Panc1 (cell line): ENCODE results near the gene XRCC4. TPM values are rescaled to one million over a fixed set of nuclear protein-coding genes. Genes with fewer than 3 reads are reported as not detected.

Experiments
- ATAC-seq: fragments of 200-7000 bp; cut with Tn5 transposase; 2 replicates; pipeline ENCODE4 v1.9.1; 2020; ENCODE audit warnings: mild to moderate bottlenecking, moderate library complexity
- BruUV-seq: library from RNA; stranded (reverse); fragments of 400-500 nt; replicated peaks from 2 replicates; lab custom pipeline; 2021; lab: Mats Ljungman, UMichigan
- CTCF ChIA-PET: fragments of 300-600 bp; sonication (Branson Sonifier 250); formaldehyde crosslinking; loops from one replicate; lab custom pipeline; 2022; ENCODE audit warnings: antibody characterized with exemption; lab: Charles Lee
- POLR2A ChIA-PET: fragments of 300-600 bp; sonication (Branson Sonifier 250); formaldehyde crosslinking; loops from one replicate; lab custom pipeline; 2022; ENCODE audit warnings: antibody characterized with exemption; lab: Charles Lee
- DNase-seq: peaks from one replicate; pipeline ENCODE4 v3.0.0-alpha.2; 2010; ENCODE audit warnings: low read depth, low spot score
- H3K27ac ChIP-seq: 2 replicates; pipeline ENCODE4 v1.5.1; 2011; ENCODE audit warnings: mild to moderate bottlenecking, low read length, inconsistent platforms
- H3K27me3 ChIP-seq: fragments of 200-500 bp; sonication (Bioruptor generic); 2 replicates; pipeline ENCODE4 v1.6.0; 2014; ENCODE audit warnings: low read length, inconsistent platforms; ENCODE audit not compliant: control insufficient read depth, insufficient read depth
- H3K36me3 ChIP-seq: fragments of 200-500 bp; sonication (Bioruptor generic); 2 replicates; pipeline ENCODE4 v1.5.1; 2014; ENCODE audit warnings: inconsistent platforms, mild to moderate bottlenecking, low read length, moderate library complexity; ENCODE audit not compliant: control insufficient read depth, insufficient read depth
- H3K4me1 ChIP-seq: 2 replicates; pipeline ENCODE4 v1.5.1; 2011; ENCODE audit warnings: inconsistent platforms, mild to moderate bottlenecking, low read length, moderate library complexity; ENCODE audit not compliant: control insufficient read depth, insufficient read depth
- H3K4me3 ChIP-seq, 2 experiments: 2 replicates each; pipeline ENCODE4 v1.5.1; 2011 to 2012; ENCODE audit warnings: low read depth in 2 of 2, low read length in 2 of 2, mild to moderate bottlenecking in 2 of 2, inconsistent platforms in 1 of 2, moderate library complexity in 1 of 2
- H3K9me3 ChIP-seq: fragments of 200-500 bp; sonication (Bioruptor generic); 2 replicates; pipeline ENCODE4 v1.5.1; 2014; ENCODE audit warnings: low read depth, mild to moderate bottlenecking, inconsistent platforms, low read length, moderate library complexity; ENCODE audit not compliant: control insufficient read depth, insufficient read depth
- CTCF ChIP-seq: fragments of 450-650 bp; IDR thresholded peaks from 2 replicates; pipeline ENCODE4 v1.5.1; 2017; ENCODE audit warnings: mild to moderate bottlenecking
- POLR2AphosphoS5 ChIP-seq: IDR thresholded peaks from 2 replicates; pipeline ENCODE4 v1.6.1; 2012; ENCODE audit warnings: mild to moderate bottlenecking, low read depth, low read length, moderate library complexity
- SIN3A ChIP-seq: IDR thresholded peaks from 2 replicates; pipeline ENCODE4 v1.6.1; 2012; ENCODE audit warnings: low read depth, mild to moderate bottlenecking, low read length, moderate library complexity, borderline replicate concordance; ENCODE audit not compliant: insufficient read depth
- TCF7L2 ChIP-seq: IDR thresholded peaks from 2 replicates; pipeline ENCODE4 v1.6.1; 2011; ENCODE audit warnings: mild to moderate bottlenecking, low read depth, low read length, inconsistent platforms
- in situ Hi-C: cut with HindIII; loops from 2 replicates; pipeline ENCODE4 v1.10.0; 2016; ENCODE audit warnings: low sequenced_read_pairs, low pct_unique_long_range_greater_than_20kb
- intact Hi-C: fragments of 100-400 bp; cut with micrococcal nuclease; formaldehyde crosslinking; loops from one replicate; pipeline ENCODE4 v1.10.0; 2022; ENCODE audit not compliant: unreplicated experiment
- total RNA-seq: library from RNA; stranded (reverse); gene quantifications from one replicate; pipeline ENCODE4 v1.2.1, GENCODE V29; 2021; ENCODE audit not compliant: unreplicated experiment
- TF ChIP-seq, protein P1 (sequence below), 2 experiments: IDR thresholded peaks; 2 replicates each; pipeline ENCODE4 v1.6.1; 2011 to 2012; ENCODE audit warnings: low read depth in 2 of 2, control low read depth in 1 of 2, low read length in 1 of 2, mild to moderate bottlenecking in 1 of 2, moderate library complexity in 1 of 2; ENCODE audit not compliant: insufficient read depth in 1 of 2

Gene XRCC4
- total RNA-seq, 1 experiment from 2014 or later, result 12.5 TPM

DNA sequence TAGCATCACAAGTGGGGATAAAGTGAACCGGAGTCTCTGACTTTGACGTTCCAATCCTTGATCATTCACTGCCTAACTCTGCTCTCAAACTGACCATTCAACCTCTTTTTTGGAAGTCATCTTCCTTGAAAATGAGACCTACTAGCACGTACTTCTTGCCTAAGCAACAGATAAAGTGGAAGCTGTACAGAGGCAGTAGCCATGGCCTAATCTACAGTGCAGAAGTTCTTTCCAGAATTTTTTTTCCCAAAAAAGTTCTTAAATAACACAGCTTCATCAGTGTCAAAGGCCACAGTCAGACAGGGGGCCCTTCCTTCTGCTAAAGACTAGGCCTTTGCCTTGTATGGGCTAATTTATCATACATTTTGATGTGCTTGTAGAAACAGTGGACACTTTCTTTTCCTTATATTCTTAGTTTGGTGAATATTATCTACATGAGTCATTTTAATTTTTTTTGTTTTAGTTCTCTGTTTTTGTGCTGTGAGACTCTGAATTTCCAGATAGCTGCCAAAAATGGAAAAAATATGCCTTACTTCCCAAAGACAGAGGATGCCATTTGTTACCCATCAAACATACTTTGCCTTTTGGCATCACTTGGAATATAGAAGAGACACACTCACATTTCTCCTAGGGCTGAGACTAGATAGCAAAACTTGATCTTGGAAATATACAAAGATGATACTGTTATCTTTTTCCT is 297.9 kb downstream of the XRCC4 start:
- DNase-seq (no peak), ATAC-seq (no peak)
- POLR2A ChIA-PET, result no interaction called here
- Histone ChIP-seq H3K4me3 (no peak overlapping the region), H3K27me3 (no peaks in the 10 kb centered on the region), H3K36me3 (no peaks in the 10 kb centered on the region), H3K27ac (no peak overlapping the region), H3K4me1 (no peaks in the 10 kb centered on the region), H3K9me3 (no peaks in the 10 kb centered on the region)
- intact Hi-C loops (no loop called here), in situ Hi-C loops (no loop called here)
- CTCF ChIA-PET, result no interaction called here
- BruUV-seq, result no TSS peak
- TF ChIP-seq SIN3A, result no peak
- no peak for TF ChIP-seq CTCF
- no peak for TF ChIP-seq POLR2AphosphoS5
- TF ChIP-seq, protein P1, sequence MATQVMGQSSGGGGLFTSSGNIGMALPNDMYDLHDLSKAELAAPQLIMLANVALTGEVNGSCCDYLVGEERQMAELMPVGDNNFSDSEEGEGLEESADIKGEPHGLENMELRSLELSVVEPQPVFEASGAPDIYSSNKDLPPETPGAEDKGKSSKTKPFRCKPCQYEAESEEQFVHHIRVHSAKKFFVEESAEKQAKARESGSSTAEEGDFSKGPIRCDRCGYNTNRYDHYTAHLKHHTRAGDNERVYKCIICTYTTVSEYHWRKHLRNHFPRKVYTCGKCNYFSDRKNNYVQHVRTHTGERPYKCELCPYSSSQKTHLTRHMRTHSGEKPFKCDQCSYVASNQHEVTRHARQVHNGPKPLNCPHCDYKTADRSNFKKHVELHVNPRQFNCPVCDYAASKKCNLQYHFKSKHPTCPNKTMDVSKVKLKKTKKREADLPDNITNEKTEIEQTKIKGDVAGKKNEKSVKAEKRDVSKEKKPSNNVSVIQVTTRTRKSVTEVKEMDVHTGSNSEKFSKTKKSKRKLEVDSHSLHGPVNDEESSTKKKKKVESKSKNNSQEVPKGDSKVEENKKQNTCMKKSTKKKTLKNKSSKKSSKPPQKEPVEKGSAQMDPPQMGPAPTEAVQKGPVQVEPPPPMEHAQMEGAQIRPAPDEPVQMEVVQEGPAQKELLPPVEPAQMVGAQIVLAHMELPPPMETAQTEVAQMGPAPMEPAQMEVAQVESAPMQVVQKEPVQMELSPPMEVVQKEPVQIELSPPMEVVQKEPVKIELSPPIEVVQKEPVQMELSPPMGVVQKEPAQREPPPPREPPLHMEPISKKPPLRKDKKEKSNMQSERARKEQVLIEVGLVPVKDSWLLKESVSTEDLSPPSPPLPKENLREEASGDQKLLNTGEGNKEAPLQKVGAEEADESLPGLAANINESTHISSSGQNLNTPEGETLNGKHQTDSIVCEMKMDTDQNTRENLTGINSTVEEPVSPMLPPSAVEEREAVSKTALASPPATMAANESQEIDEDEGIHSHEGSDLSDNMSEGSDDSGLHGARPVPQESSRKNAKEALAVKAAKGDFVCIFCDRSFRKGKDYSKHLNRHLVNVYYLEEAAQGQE (IDR thresholded peaks at IDR 0.05; ENCODE audit: insufficient read depth in 1 of 2, low read depth in 2 of 2, low read length in 1 of 2), result no peak
- no peak for TF ChIP-seq TCF7L2

GRCh38 chr5:83376461-83376860 is 299.1 kb downstream of the XRCC4 start:
- ATAC-seq (no peak), DNase-seq (no peak)
- intact Hi-C loops (no loop called here), in situ Hi-C loops (no loop called here)
- BruUV-seq, result no TSS peak
- H3K4me3 ChIP-seq, result no peak overlapping the region
- ChIA-PET POLR2A (no interaction called here), CTCF (no interaction called here)
- H3K9me3 ChIP-seq, result no peaks in the 10 kb centered on the region
- no peaks in the 10 kb centered on the region for H3K4me1 ChIP-seq
- no peaks in the 10 kb centered on the region for H3K27me3 ChIP-seq
- TF ChIP-seq TCF7L2 (no peak), CTCF (no peak), POLR2AphosphoS5 (no peak), SIN3A (no peak)
- TF ChIP-seq, protein P1 (IDR thresholded peaks at IDR 0.05; ENCODE audit: insufficient read depth in 1 of 2, low read depth in 2 of 2, low read length in 1 of 2), result no peak
- H3K36me3 ChIP-seq, result no peaks in the 10 kb centered on the region
- H3K27ac ChIP-seq, result no peak overlapping the region
